Measurements from ENCODE around the gene IGSF3. TPM values are rescaled to one million over a fixed set of nuclear protein-coding genes. Genes with fewer than 3 reads are reported as not detected.

The IGSF3 gene
- total RNA-seq, 2 donors from 2014 or later, result 14.9 to 17.6 TPM

DNA sequence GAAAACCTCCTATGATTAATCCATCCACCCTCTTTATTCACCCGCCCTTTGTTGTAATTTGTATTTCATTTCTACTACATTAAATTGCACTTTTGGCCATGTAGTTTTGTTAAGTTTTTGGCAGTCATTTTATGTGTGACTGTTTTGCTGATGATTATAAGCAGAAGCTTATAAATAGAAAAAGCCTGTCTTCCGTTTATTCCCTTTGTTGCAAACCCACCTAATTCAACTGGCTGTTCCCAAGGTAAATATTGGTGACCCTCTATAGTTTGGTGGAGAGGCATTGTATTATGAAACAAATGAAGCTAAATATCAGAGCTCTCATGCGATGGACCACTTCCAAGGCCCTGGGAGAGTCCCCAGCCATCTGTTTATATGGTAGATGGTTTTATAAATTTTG is 36.7 kb upstream of the IGSF3 start:
- no peak overlapping the region for H3K4me3 ChIP-seq
- H3K4me1 ChIP-seq, result no peaks in the 10 kb centered on the region
- H3K9me3 ChIP-seq, result no peaks in the 10 kb centered on the region
- H3K36me3 ChIP-seq, result no peaks in the 10 kb centered on the region
- H3K27me3 ChIP-seq, result no peaks in the 10 kb centered on the region
- H3K27ac ChIP-seq, result no peak overlapping the region
- TF ChIP-seq, protein P1, sequence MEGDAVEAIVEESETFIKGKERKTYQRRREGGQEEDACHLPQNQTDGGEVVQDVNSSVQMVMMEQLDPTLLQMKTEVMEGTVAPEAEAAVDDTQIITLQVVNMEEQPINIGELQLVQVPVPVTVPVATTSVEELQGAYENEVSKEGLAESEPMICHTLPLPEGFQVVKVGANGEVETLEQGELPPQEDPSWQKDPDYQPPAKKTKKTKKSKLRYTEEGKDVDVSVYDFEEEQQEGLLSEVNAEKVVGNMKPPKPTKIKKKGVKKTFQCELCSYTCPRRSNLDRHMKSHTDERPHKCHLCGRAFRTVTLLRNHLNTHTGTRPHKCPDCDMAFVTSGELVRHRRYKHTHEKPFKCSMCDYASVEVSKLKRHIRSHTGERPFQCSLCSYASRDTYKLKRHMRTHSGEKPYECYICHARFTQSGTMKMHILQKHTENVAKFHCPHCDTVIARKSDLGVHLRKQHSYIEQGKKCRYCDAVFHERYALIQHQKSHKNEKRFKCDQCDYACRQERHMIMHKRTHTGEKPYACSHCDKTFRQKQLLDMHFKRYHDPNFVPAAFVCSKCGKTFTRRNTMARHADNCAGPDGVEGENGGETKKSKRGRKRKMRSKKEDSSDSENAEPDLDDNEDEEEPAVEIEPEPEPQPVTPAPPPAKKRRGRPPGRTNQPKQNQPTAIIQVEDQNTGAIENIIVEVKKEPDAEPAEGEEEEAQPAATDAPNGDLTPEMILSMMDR (IDR thresholded peaks at IDR 0.05), result no peak
- no peak for DNase-seq (ENCODE audit: low spot score)

DNA sequence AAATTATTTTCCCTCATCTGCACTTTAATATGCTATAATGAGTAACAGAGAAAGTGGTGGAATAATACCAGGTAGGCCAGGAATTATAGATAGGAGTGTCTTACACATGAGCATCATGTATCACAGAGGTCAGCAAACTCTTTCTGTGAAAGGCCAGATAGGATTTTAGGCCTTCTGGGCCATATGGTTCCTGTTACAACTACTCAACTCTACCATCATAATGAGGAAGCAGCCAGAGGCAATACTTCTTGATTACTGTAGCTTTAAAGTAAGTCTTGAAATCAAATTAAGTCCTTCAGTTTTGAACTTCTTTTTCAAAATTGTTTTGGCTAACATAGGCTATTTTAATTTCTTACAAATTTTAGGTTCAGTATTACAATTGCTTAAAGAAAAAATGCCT is 32.1 kb upstream of the IGSF3 start:
- Histone ChIP-seq H3K4me1 (no peaks in the 10 kb centered on the region), H3K4me3 (no peak overlapping the region), H3K9me3 (no peaks in the 10 kb centered on the region), H3K27me3 (no peaks in the 10 kb centered on the region), H3K27ac (no peak overlapping the region), H3K36me3 (no peaks in the 10 kb centered on the region)
- DNase-seq (ENCODE audit: low spot score), result no peak
- TF ChIP-seq, protein P1 (IDR thresholded peaks at IDR 0.05), result no peak

DNA sequence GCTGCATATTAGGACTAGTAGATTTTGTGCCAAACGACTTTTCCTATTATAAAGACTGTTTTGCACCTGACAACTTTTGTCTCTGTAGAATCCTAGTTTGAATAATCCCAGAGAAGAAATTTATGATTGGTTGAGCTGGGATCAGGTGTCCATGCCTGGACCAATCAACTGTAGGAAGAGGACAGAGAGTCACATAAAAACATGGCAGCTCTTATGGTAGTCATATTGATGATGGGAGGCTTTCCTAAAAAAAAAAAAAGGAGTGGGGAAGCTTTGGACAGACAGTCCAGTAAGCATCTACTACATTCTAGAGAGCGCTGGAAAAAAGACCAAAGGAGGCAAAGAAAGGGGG is 30.7 kb upstream of the IGSF3 start:
- TF ChIP-seq, protein P1 (IDR thresholded peaks at IDR 0.05), result no peak
- Histone ChIP-seq H3K27ac (no peak overlapping the region), H3K27me3 (no peaks in the 10 kb centered on the region), H3K4me3 (no peak overlapping the region), H3K4me1 (no peaks in the 10 kb centered on the region), H3K9me3 (no peaks in the 10 kb centered on the region), H3K36me3 (no peaks in the 10 kb centered on the region)
- no peak for DNase-seq (ENCODE audit: low spot score)

DNA sequence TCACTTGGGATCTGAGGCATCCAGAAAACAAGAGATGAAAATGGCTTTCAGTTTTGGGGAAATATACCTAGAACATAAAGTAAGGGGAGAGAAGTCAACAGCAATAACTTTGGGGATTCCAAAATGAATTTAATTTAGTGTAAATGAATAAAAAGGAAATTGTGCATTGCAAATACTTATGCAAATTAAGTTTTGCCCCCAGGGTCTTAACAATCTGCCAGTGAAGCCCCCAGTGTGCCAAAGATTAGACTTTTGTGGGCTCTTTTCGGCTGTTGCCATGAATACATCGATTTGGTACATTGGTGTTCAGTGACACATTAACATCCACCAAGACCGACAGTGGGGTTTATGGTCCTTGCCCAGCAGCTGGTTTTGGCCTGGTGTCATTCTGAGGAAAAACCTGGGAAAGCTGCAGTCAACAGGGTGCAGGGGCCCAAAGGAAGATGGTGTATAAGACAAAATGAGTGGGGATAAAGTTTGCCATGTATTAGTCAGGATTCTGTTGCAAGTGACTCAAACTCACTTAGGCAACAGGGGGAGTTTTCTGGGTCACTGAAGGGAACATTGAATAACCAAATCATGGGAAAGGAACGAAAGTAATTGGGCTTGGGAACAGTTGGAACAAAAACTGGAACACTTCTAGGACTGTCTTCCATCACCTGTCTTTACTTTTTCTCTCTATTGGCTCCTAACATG is 30.2 kb upstream of the IGSF3 start:
- Histone ChIP-seq H3K9me3 (no peaks in the 10 kb centered on the region), H3K36me3 (no peaks in the 10 kb centered on the region), H3K27ac (no peak overlapping the region), H3K4me3 (no peak overlapping the region), H3K27me3 (no peaks in the 10 kb centered on the region), H3K4me1 (no peaks in the 10 kb centered on the region)
- no peak for DNase-seq (ENCODE audit: low spot score)
- TF ChIP-seq, protein P1 (IDR thresholded peaks at IDR 0.05), result no peak

DNA sequence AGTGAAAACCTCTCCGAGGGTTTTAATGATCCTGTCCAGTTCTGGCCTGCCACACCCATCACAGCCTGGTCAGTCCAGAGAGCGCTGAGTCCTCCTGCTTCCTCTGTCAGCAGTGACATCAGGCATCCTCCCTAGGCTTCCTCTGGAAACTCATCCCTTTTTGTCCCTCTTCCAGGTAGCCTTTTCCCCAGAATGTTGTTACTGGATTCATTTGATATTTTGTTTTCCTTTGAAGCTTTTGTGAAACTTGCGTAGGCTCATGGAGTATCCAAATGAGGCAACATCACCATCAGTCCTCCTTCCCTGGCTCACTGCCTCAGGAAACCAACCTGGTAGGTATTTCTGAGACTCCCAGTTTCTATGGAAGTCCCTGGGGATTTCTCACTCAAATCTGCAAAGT is 27.0 kb upstream of the IGSF3 start:
- Histone ChIP-seq H3K36me3 (no peaks in the 10 kb centered on the region), H3K27me3 (no peaks in the 10 kb centered on the region), H3K27ac (no peak overlapping the region), H3K9me3 (no peaks in the 10 kb centered on the region), H3K4me1 (no peaks in the 10 kb centered on the region), H3K4me3 (no peak overlapping the region)
- TF ChIP-seq, protein P1 (IDR thresholded peaks at IDR 0.05), result no peak
- no peak for DNase-seq (ENCODE audit: low spot score)

Data from right atrium auricular region (tissue), 2 donors.